ENCODE results near the gene PDIK1L.

GRCh38 chr1:26082020-26082350, 29.6 kb upstream of the PDIK1L start:
- TF ChIP-seq EZH2 (IDR thresholded peaks at IDR 0.05; ENCODE audit: low read depth): no peak
- TF ChIP-seq CTCF (conservative IDR thresholded peaks at IDR 0.05): no peak
